ENCODE data around the gene KCNB1.
"Not testable (repeated sequence)": the region's sequence is repeated elsewhere in the genome, so short reads cannot be mapped to it uniquely, and the experiment has no call there.

KCNB1 gene

GRCh38 chr20:49315580-49315979 lies 166.9 kb downstream of the KCNB1 start:
- DNase-seq = no peak

GRCh38 chr20:49314052-49314451 lies 168.4 kb downstream of the KCNB1 start:
- DNase-seq = not testable (repeated sequence)

All from effector CD8-positive, alpha-beta T cell (primary cell).